Thoracic aorta (tissue), 2 donors: Measurements from ENCODE around the gene RIPK1. TPM values are rescaled to one million over a fixed set of nuclear protein-coding genes. Genes with fewer than 3 reads are reported as not detected.
A peak's percentile ranks its signal among the peaks of the same experiment; 100 is the strongest.

Experiments used
- ATAC-seq: fragments of 150-250 bp; one replicate; pipeline ENCODE4 v1.8.0; 2017; ENCODE audit warnings: low read depth; ENCODE audit not compliant: insufficient number of reproducible peaks, low FRiP score
- DNase-seq: peaks from one replicate; pipeline ENCODE4 v3.0.0-alpha.2; 2020; ENCODE audit warnings: low spot score
- H3K27ac ChIP-seq, 2 donors: fragments of 200-600 bp; sonication (generic); 1 replicate in 1 of 2; 2 replicates in 1 of 2; pipeline ENCODE4 v1.5.1; 2016; ENCODE audit warnings: mild to moderate bottlenecking in 2 of 2, moderate library complexity in 2 of 2
- H3K27me3 ChIP-seq: fragments of 200-600 bp; sonication (generic); replicated peaks from 2 replicates; pipeline ENCODE4 v1.6.0; 2016; ENCODE audit warnings: mild to moderate bottlenecking; ENCODE audit not compliant: insufficient read depth
- H3K36me3 ChIP-seq: fragments of 200-600 bp; sonication (generic); one replicate; pipeline ENCODE4 v1.5.1; 2016
- H3K4me1 ChIP-seq, 2 donors: fragments of 200-600 bp; sonication (generic); 1 replicate in 1 of 2; 2 replicates in 1 of 2; pipeline versions ENCODE4 v1.5.1 to v1.6.0; 2016; ENCODE audit warnings: low read depth in 2 of 2, mild to moderate bottlenecking in 1 of 2; ENCODE audit not compliant: control insufficient read depth in 1 of 2
- H3K4me3 ChIP-seq: fragments of 200-600 bp; sonication (generic); 2 replicates; pipeline ENCODE4 v1.5.1; 2016; ENCODE audit warnings: mild to moderate bottlenecking
- H3K9me3 ChIP-seq: fragments of 200-600 bp; sonication (generic); 2 replicates; pipeline ENCODE4 v1.5.1; 2016
- total RNA-seq, 2 donors: library from RNA; depleted of rRNA; stranded (reverse); fragments of >200 nt; gene quantifications; one replicate each; pipeline versions ENCODE4 v1.1.0 to v1.2.3, GENCODE V29; 2016
- TF ChIP-seq, protein P1 (sequence below): fragments of 200-600 bp; sonication (generic); IDR thresholded peaks from one replicate; pipeline ENCODE4 v1.5.1; 2019; ENCODE audit warnings: antibody characterized with exemption

The RIPK1 gene
- total RNA-seq, 2 donors from 2014 or later = 17.2 to 44.5 TPM

DNA sequence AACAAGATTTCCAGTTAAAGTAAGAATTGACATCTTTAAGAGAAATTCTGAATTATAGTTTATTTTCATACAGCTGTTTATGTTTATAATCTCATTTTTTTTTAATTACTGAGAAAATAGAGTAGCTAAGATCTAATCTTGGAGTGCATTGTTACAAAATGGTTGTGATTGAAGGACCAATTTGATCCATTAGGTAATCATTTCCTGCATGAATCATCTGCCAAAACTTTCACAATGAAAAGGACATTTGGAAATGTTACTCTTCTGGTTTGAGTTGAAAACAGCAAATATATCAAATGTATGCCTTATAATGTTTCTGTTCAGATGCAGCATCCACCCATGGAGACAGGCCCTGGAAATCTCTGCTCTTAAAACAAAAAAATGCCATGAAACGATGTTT lies 70.0 kb downstream of the RIPK1 start:
- Histone ChIP-seq H3K27me3 (no peaks in the 10 kb centered on the region), H3K4me3 (no peak overlapping the region), H3K4me1 (no peaks in the 10 kb centered on the region), H3K36me3 (peaks cover 4% of the 10 kb centered on the region), H3K27ac (no peak overlapping the region), H3K9me3 (no peaks in the 10 kb centered on the region)
- ATAC-seq = no peak
- TF ChIP-seq, protein P1, sequence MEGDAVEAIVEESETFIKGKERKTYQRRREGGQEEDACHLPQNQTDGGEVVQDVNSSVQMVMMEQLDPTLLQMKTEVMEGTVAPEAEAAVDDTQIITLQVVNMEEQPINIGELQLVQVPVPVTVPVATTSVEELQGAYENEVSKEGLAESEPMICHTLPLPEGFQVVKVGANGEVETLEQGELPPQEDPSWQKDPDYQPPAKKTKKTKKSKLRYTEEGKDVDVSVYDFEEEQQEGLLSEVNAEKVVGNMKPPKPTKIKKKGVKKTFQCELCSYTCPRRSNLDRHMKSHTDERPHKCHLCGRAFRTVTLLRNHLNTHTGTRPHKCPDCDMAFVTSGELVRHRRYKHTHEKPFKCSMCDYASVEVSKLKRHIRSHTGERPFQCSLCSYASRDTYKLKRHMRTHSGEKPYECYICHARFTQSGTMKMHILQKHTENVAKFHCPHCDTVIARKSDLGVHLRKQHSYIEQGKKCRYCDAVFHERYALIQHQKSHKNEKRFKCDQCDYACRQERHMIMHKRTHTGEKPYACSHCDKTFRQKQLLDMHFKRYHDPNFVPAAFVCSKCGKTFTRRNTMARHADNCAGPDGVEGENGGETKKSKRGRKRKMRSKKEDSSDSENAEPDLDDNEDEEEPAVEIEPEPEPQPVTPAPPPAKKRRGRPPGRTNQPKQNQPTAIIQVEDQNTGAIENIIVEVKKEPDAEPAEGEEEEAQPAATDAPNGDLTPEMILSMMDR = no peak
- DNase-seq = no peak

DNA sequence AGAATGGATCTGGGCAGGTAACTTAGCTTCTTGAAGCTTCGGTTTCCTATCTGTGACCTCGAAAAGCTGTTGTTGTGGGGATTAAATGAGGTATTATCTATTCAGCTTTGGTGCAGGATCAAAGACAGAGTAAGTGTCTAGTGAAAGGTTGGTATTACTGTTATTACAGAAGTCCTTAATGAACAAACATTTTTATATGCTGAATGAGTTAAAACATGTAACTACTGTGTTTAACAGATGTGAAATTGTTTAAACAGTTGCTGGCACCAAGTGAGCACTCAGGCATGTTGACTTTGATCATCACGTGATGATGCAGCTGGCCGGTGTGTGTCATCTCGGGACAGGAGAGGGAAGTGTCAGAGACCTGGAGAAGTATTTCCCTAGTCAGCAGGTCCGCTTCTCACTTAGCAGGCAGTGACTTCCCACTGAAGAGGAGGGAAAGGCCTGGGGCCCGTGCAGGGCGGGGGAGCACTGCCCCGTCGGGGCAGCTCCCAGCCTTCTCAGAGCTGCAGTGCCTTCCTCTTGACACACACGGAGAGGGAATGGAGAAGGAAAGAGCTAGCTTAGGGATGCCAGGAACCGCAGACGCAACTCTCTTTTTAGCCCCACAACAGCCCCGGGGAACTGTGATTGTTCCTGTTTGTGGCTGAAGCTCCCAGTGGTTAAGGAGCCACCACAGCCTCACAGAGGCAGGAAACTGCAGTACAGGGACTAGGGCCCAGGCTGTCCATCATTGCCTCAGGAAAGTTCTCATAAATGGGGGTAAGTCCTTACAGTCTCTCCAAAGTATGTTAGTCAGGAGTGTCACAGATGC lies 71.0 kb downstream of the RIPK1 start:
- DNase-seq (no peak), ATAC-seq (no peak)
- Histone ChIP-seq H3K4me3 (no peak overlapping the region), H3K36me3 (peaks cover 10% of the 10 kb centered on the region), H3K27me3 (no peaks in the 10 kb centered on the region), H3K27ac (peak overlapping the region in 1 of 2 donors; percentile 1), H3K4me1 (no peaks in the 10 kb centered on the region), H3K9me3 (no peaks in the 10 kb centered on the region)
- TF ChIP-seq, protein P1 = no peak

DNA sequence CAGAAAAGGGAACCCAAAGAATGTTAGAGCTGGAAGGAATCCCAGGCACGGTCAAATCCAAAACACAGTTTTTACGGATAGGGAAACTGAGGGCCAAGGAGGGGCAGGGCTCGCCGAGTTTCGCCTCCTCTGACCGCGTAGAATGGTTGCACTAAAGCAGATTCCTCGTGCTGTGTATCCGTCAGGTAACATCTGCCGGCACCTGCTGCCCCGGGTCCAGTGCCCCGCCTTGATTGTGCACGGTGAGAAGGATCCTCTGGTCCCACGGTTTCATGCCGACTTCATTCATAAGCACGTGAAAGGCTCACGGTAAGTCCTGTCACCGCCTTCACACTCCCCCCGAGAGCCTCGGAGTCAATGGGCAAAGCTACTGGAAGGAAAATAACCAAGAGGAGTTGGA lies 71.9 kb downstream of the RIPK1 start:
- no peaks in the 10 kb centered on the region for H3K4me1 ChIP-seq
- no peak for DNase-seq
- H3K9me3 ChIP-seq = no peaks in the 10 kb centered on the region
- H3K27me3 ChIP-seq = no peaks in the 10 kb centered on the region
- H3K4me3 ChIP-seq = no peak overlapping the region
- TF ChIP-seq, protein P1 = no peak
- H3K36me3 ChIP-seq = peaks cover 10% of the 10 kb centered on the region
- H3K27ac ChIP-seq = no peak overlapping the region
- ATAC-seq = no peak

DNA sequence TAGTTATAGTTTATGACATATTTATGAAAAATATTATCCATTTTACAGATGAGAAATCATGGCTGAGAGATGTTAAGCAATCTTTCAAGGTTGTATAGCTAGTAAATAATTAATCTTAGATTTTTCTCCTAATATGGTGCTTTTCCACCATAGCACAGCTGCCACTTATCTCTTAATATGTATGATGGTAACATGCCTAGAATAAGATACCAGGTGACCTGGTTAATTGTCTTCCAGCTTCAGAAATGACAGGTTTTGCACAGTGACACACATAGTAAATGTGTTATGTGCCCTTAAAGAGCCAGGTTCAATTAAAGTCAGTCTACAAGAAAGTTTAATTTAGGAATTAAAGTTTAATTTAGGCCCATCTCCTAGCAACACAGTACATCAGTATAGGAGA lies 74.2 kb downstream of the RIPK1 start:
- Histone ChIP-seq H3K27me3 (no peaks in the 10 kb centered on the region), H3K9me3 (no peaks in the 10 kb centered on the region), H3K36me3 (peaks cover 10% of the 10 kb centered on the region), H3K4me1 (no peaks in the 10 kb centered on the region), H3K4me3 (no peak overlapping the region), H3K27ac (no peak overlapping the region)
- TF ChIP-seq, protein P1 = no peak
- ATAC-seq (no peak), DNase-seq (no peak)

DNA sequence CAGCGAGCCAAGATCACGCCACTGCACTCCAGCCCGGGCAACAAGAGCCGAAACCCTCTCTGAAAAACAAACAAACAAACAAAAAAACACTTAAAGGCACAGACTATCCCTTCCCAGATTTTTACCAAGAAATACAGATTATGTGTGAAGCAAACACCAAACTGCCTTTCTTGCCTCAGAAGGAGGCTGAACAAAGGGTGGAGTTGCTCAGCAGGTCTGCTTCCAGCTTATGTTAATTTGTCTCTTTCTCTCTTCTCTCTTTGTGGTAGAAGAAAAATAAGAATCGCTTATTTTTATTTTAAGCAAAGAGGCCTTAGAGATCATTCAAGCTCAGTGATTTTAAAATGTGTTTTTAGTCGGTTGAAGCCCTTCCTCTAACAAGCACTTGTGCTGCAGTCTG lies 74.9 kb downstream of the RIPK1 start:
- ATAC-seq (no peak), DNase-seq (no peak)
- no peaks in the 10 kb centered on the region for H3K27me3 ChIP-seq
- H3K27ac ChIP-seq = no peak overlapping the region
- H3K4me1 ChIP-seq = no peaks in the 10 kb centered on the region
- H3K9me3 ChIP-seq = no peaks in the 10 kb centered on the region
- TF ChIP-seq, protein P1 = no peak
- no peak overlapping the region for H3K4me3 ChIP-seq
- peaks cover 10% of the 10 kb centered on the region for H3K36me3 ChIP-seq
